T-helper 2 cell (primary cell): ENCODE results near the gene CBLIF.
"Not testable (repeated sequence)": the region's sequence is repeated elsewhere in the genome, so short reads cannot be mapped to it uniquely, and the experiment has no call there.

Experiments used
- DNase-seq, 5 experiments: peaks; one replicate each; pipeline versions ENCODE4 v3.0.0 to v3.0.0-alpha.2; 2012 to 2022

The CBLIF gene

GRCh38 chr11:59791639-59792038 is 53.7 kb downstream of the CBLIF start:
- no peak for DNase-seq

DNA sequence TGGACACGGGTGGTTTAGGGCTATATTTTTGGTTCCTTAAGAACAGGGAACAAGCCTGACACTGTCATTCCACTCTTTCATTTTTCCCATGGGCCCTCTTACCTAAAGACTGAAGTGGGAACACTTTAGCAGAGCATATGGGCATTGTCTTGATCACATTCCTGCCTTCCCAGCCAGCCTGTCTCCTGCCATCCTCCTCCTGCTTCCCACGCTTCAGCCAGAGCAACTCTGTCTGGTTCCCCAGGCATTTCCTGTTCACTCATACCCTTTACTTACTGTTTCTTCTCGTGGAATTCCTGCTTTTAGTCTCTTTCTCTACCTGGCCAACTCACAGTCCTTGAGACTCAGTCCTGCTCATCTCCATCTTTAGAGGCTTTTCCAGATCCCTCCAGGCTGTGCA is 57.5 kb downstream of the CBLIF start:
- DNase-seq, result no peak

DNA sequence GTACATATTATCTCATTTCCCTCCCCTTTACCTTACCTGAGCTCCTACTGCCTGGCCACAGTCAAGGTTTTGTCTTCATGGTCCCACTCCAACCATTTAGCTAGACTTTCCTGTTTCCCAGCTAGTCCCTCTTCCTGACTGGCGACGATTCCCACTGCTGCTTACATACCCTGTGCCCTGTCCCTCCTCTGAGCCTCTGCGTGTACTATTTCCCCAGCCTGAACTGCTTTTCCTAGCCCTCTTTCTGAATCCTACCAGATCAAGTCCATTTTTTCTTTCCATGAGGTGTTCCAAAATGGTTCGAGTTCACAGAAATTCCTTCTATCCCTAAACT is 58.1 kb downstream of the CBLIF start:
- no peak for DNase-seq

DNA sequence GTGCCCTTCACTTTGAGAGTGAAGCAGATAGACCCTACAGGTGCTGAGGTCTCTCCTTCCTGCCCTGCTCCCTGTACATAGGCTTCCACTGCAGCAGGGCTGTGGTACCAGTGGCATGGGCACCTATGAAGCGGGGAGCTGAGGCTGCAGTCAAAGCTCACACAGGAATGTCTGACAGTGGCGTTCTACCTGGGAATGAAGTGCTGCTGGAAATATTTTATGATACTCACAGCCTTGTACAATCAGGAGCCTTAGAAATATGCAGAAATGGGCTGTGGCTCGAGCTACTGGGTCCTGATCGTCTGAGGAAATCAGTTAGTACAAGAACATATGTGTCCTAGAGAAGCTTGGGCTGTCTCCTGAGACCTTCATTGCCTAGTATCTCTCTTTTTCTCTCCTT is 59.5 kb downstream of the CBLIF start:
- no peak for DNase-seq

- not testable (repeated sequence) for DNase-seq
These were observed 60.9 kb downstream of the CBLIF start for GRCh38 chr11:59784441-59784840.

GRCh38 chr11:59783632-59784090 is 61.6 kb downstream of the CBLIF start:
- peak in 1 of 5 experiments; percentile 61 for DNase-seq

GRCh38 chr11:59782080-59782479 is 63.2 kb downstream of the CBLIF start:
- DNase-seq, result no peak

- DNase-seq, result no peak
These were observed 65.8 kb downstream of the CBLIF start for GRCh38 chr11:59779487-59779886.
